PFSK-1 (cell line): ENCODE measurements around the gene ABT1.
A peak's percentile ranks its signal among the peaks of the same experiment; 100 is the strongest.

ENCODE experiments used
- FOXP2 ChIP-seq: optimal IDR thresholded peaks from 2 replicates; pipeline ENCODE3; 2011; ENCODE audit warnings: borderline replicate concordance, control low read depth, inconsistent platforms; ENCODE audit not compliant: insufficient read depth; ENCODE audit errors: extremely low read length, extremely low read depth
- POLR2AphosphoS5 ChIP-seq: IDR thresholded peaks from 2 replicates; pipeline ENCODE4 v1.6.1; 2012; ENCODE audit warnings: low read depth, mild to moderate bottlenecking, control low read depth, low read length, moderate library complexity
- REST ChIP-seq, 2 experiments: IDR thresholded peaks; 2 replicates each; pipeline versions ENCODE4 v1.6.1 to v1.8.0; 2011 to 2012; ENCODE audit warnings: low read depth in 2 of 2, low read length in 2 of 2, control low read depth in 1 of 2, inconsistent platforms in 1 of 2, mild to moderate bottlenecking in 1 of 2, moderate library complexity in 1 of 2; ENCODE audit not compliant: insufficient read depth in 1 of 2
- SIN3A ChIP-seq: IDR thresholded peaks from 2 replicates; pipeline ENCODE4 v1.6.1; 2012; ENCODE audit warnings: mild to moderate bottlenecking, low read length, moderate library complexity, borderline replicate concordance; ENCODE audit not compliant: insufficient read depth
- TAF1 ChIP-seq: IDR thresholded peaks from 2 replicates; pipeline ENCODE4 v1.6.1; 2012; ENCODE audit warnings: low read length, control low read depth, borderline replicate concordance; ENCODE audit not compliant: insufficient read depth

The ABT1 gene

GRCh38 chr6:26570027-26570809 is 26.5 kb upstream of the ABT1 start:
- TF ChIP-seq REST (IDR thresholded peaks at IDR 0.05; ENCODE audit: insufficient read depth in 1 of 2, low read depth in 2 of 2, low read length in 2 of 2) (no peak), POLR2AphosphoS5 (no peak), FOXP2 (no peak), TAF1 (no peak), SIN3A (no peak)

GRCh38 chr6:26571592-26572296 is 25.0 kb upstream of the ABT1 start:
- peak; percentile 27; the same call in 1 of the 2 replicates for TF ChIP-seq TAF1
- no peak for TF ChIP-seq FOXP2

GRCh38 chr6:26575494-26575939 is 21.2 kb upstream of the ABT1 start:
- no peak for TF ChIP-seq REST (IDR thresholded peaks at IDR 0.05; ENCODE audit: insufficient read depth in 1 of 2, low read depth in 2 of 2, low read length in 2 of 2)
- TF ChIP-seq FOXP2: no peak
- TF ChIP-seq TAF1: no peak
- TF ChIP-seq POLR2AphosphoS5: no peak
- TF ChIP-seq SIN3A: no peak

- TF ChIP-seq REST (IDR thresholded peaks at IDR 0.05; ENCODE audit: insufficient read depth in 1 of 2, low read depth in 2 of 2, low read length in 2 of 2): no peak
- TF ChIP-seq POLR2AphosphoS5: no peak
- TF ChIP-seq TAF1: no peak
- TF ChIP-seq SIN3A: no peak
- no peak for TF ChIP-seq FOXP2
These were observed 20.3 kb upstream of the ABT1 start for GRCh38 chr6:26576407-26576843.

GRCh38 chr6:26576929-26577719 is 19.6 kb upstream of the ABT1 start:
- TF ChIP-seq SIN3A (no peak), POLR2AphosphoS5 (no peak), REST (IDR thresholded peaks at IDR 0.05; ENCODE audit: insufficient read depth in 1 of 2, low read depth in 2 of 2, low read length in 2 of 2) (no peak), TAF1 (peak; percentile 44; the same call in 1 of the 2 replicates), FOXP2 (no peak)
